ENCODE data around the gene TSPEAR. TPM values are rescaled to one million over a fixed set of nuclear protein-coding genes. Genes with fewer than 3 reads are reported as not detected.

The TSPEAR gene
- total and polyA plus RNA-seq, 2 of the 13 experiments (the other 11 are each of a cell fraction or from before 2014, with no cell fraction given) = 0.07 to 0.32 TPM

GRCh38 chr21:44549525-44550211 is 161.7 kb downstream of the TSPEAR start:
- ATAC-seq = no peak
- H3K27me3 ChIP-seq (ENCODE audit: control insufficient read depth in 1 of 2, insufficient read depth in 2 of 2, low read length in 2 of 2) = peaks cover 0 to 3% of the 10 kb centered on the region in 2 experiments; a peak in 2 of 5 replicates
- no peak for FAIRE-seq
- in situ Hi-C loops (cut with HindIII; ENCODE audit: extremely low pct_ligation_motif_present, low pct_unique_long_range_greater_than_20kb) (no loop called here), intact Hi-C loops (cut with micrococcal nuclease; ENCODE audit: unreplicated experiment) (no loop called here)
- H3K4me3 ChIP-seq (replicated peaks in 1 of 3; ENCODE audit: insufficient read depth in 1 of 3, low read depth in 2 of 3, low read length in 3 of 3) = no peak overlapping the region
- H3K9me3 ChIP-seq (ENCODE audit: low read length) = no peaks in the 10 kb centered on the region
- POLR2A ChIA-PET = no interaction called here
- no TSS peak for BruUV-seq (replicated peaks)
- WGBS (ENCODE audit: low lambda C conversion rate) = 80% methylated on average over 21 of the region's 25 CpGs
- DNase-seq (ENCODE audit: low spot score) = no peak
- no peaks in the 10 kb centered on the region for H3K79me2 ChIP-seq (ENCODE audit: insufficient read depth, low read length)
- H4K20me1 ChIP-seq (ENCODE audit: insufficient read depth, low read length) = no peaks in the 10 kb centered on the region
- H3K4me1 ChIP-seq (ENCODE audit: insufficient read depth, low read length) = no peaks in the 10 kb centered on the region; the same call in 1 of the 2 replicates
- no peak overlapping the region for H2AFZ ChIP-seq (ENCODE audit: low read length)
- H3K36me3 ChIP-seq (replicated peaks in 1 of 2; ENCODE audit: control insufficient read depth in 1 of 2, insufficient read depth in 2 of 2, low read length in 2 of 2) = no peaks in the 10 kb centered on the region
- H3K9ac ChIP-seq (ENCODE audit: insufficient read depth, low read depth, low read length) = no peak overlapping the region
- H3K27ac ChIP-seq (ENCODE audit: extremely low read length, insufficient read depth, low read length) = no peak overlapping the region
- TF ChIP-seq ZNF768 (CRISPR knock-in tag; IDR thresholded peaks at IDR 0.05) (peak; percentile 89), FOSL1 (CRISPR knock-in tag; IDR thresholded peaks at IDR 0.05; ENCODE audit: borderline replicate concordance) (no peak)
- H3K4me2 ChIP-seq (ENCODE audit: low read depth, low read length) = no peak overlapping the region
- CTCF ChIA-PET (ENCODE audit: low intra/inter-chr PET ratio, low total read pairs) = no interaction called here

GRCh38 chr21:44548922-44549321 is 162.4 kb downstream of the TSPEAR start:
- ATAC-seq (no peak), FAIRE-seq (no peak), DNase-seq (ENCODE audit: low spot score) (no peak)
- Histone ChIP-seq H4K20me1 (ENCODE audit: insufficient read depth, low read length) (no peaks in the 10 kb centered on the region), H3K27me3 (ENCODE audit: control insufficient read depth in 1 of 2, insufficient read depth in 2 of 2, low read length in 2 of 2) (no peaks in the 10 kb centered on the region), H2AFZ (ENCODE audit: low read length) (no peak overlapping the region), H3K9ac (ENCODE audit: insufficient read depth, low read depth, low read length) (no peak overlapping the region), H3K9me3 (ENCODE audit: low read length) (no peaks in the 10 kb centered on the region), H3K27ac (ENCODE audit: extremely low read length, insufficient read depth, low read length) (no peak overlapping the region), H3K4me1 (ENCODE audit: insufficient read depth, low read length) (no peaks in the 10 kb centered on the region; the same call in 1 of the 2 replicates), H3K4me2 (ENCODE audit: low read depth, low read length) (no peak overlapping the region), H3K4me3 (replicated peaks in 1 of 3; ENCODE audit: insufficient read depth in 1 of 3, low read depth in 2 of 3, low read length in 3 of 3) (no peak overlapping the region), H3K79me2 (ENCODE audit: insufficient read depth, low read length) (no peaks in the 10 kb centered on the region), H3K36me3 (replicated peaks in 1 of 2; ENCODE audit: control insufficient read depth in 1 of 2, insufficient read depth in 2 of 2, low read length in 2 of 2) (no peaks in the 10 kb centered on the region)
- WGBS (ENCODE audit: low lambda C conversion rate) = 63% methylated on average over 14 of the region's 14 CpGs
- ChIA-PET CTCF (ENCODE audit: low intra/inter-chr PET ratio, low total read pairs) (no interaction called here), POLR2A (no interaction called here)
- intact Hi-C loops (cut with micrococcal nuclease; ENCODE audit: unreplicated experiment) (no loop called here), in situ Hi-C loops (cut with HindIII; ENCODE audit: extremely low pct_ligation_motif_present, low pct_unique_long_range_greater_than_20kb) (no loop called here)
- BruUV-seq (replicated peaks) = no TSS peak
- TF ChIP-seq TBL1XR1 (IDR thresholded peaks at IDR 0.05; ENCODE audit: borderline replicate concordance, low read length, partially characterized antibody) (no peak), BRCA1 (CRISPR knock-in tag; IDR thresholded peaks at IDR 0.05) (no peak), HMG20B (CRISPR knock-in tag; conservative IDR thresholded peaks at IDR 0.05) (no peak), RFX1 (IDR thresholded peaks at IDR 0.05) (no peak), KLF13 (CRISPR knock-in tag; IDR thresholded peaks at IDR 0.05) (no peak), DPF2 (CRISPR knock-in tag; IDR thresholded peaks at IDR 0.05; ENCODE audit: borderline replicate concordance, low read depth) (no peak), HES4 (CRISPR knock-in tag; IDR thresholded peaks at IDR 0.05; ENCODE audit: borderline replicate concordance) (no peak), PRDM4 (CRISPR knock-in tag; IDR thresholded peaks at IDR 0.05; ENCODE audit: borderline replicate concordance) (no peak), FOXK1 (CRISPR knock-in tag; IDR thresholded peaks at IDR 0.05; ENCODE audit: borderline replicate concordance, low read depth) (no peak), HMG20A (CRISPR knock-in tag; IDR thresholded peaks at IDR 0.05; ENCODE audit: borderline replicate concordance) (no peak), ZNF234 (CRISPR knock-in tag; conservative IDR thresholded peaks at IDR 0.05) (no peak), FOXP4 (CRISPR knock-in tag; IDR thresholded peaks at IDR 0.05) (no peak), HDAC1 (CRISPR knock-in tag; IDR thresholded peaks at IDR 0.05) (no peak)
